Activated T-cell treated with anti-CD3 and anti-CD28 coated beads, Interleukin-2, amount 50 U/mL, for 24 hours (primary cell): ENCODE data around the gene PRLR.

Experiments
- DNase-seq: peaks from one replicate; pipeline ENCODE4 v3.0.0-alpha.2; 2020
- H3K27ac Mint-ChIP-seq: 2 replicates; pipeline ENCODE4 v1.8.0; 2020; ENCODE audit warnings: mild to moderate bottlenecking, mixed read lengths
- H3K27me3 Mint-ChIP-seq: 2 replicates; pipeline ENCODE4 v1.8.0; 2020; ENCODE audit warnings: mixed read lengths
- H3K36me3 Mint-ChIP-seq: 2 replicates; pipeline ENCODE4 v1.8.0; 2020; ENCODE audit warnings: low read depth, mixed read lengths
- H3K4me1 Mint-ChIP-seq: 2 replicates; pipeline ENCODE4 v1.8.0; 2020; ENCODE audit warnings: low read depth, mixed read lengths
- H3K4me3 Mint-ChIP-seq: 2 replicates; pipeline ENCODE4 v1.8.0; 2020; ENCODE audit warnings: mild to moderate bottlenecking, moderate library complexity, mixed read lengths
- H3K9me3 Mint-ChIP-seq: 2 replicates; pipeline ENCODE4 v1.8.0; 2020; ENCODE audit warnings: mixed read lengths

The PRLR gene

GRCh38 chr5:35166043-35166442 lies 64.2 kb downstream of the PRLR start:
- peaks cover 18% of the 10 kb centered on the region for H3K27me3 Mint-ChIP-seq
- peaks cover 11% of the 10 kb centered on the region for H3K9me3 Mint-ChIP-seq
- no peak overlapping the region for H3K4me3 Mint-ChIP-seq
- no peaks in the 10 kb centered on the region for H3K36me3 Mint-ChIP-seq
- no peaks in the 10 kb centered on the region for H3K4me1 Mint-ChIP-seq
- no peak overlapping the region for H3K27ac Mint-ChIP-seq
- no peak for DNase-seq

DNA sequence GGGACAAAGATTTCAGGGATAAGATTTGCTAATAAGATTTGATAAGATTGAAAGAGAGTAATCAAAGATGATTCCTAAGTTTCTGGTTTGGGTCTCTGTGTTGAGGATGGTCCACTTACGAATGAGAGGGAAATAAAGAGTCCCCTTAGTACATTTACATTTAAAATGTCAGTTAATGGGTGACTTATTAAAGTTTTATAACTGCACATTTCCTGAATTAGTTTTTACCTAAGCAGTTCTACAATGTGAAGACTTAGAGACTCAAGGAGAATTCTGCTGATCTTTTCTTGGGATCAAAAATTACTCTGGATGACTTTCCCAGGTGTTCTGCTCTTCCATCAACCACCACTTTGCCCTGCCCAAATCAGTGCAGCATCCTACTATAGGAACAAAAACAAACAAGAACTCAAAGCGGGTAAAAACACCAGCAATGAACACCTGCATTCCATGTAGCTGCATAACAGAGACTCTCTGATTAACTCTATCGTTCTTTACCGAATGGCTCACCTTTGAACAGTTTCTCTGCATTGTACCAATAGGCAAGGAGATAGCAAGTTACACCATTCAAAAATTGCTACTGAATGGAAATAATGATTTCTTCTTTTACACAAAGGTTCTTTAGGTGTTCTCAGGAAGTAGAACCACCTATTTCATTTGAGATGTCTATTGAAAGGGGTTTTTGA lies 65.3 kb downstream of the PRLR start:
- Mint-ChIP-seq H3K27me3 (peaks cover 18% of the 10 kb centered on the region), H3K4me3 (no peak overlapping the region), H3K27ac (no peak overlapping the region), H3K9me3 (peaks cover 11% of the 10 kb centered on the region), H3K4me1 (no peaks in the 10 kb centered on the region), H3K36me3 (no peaks in the 10 kb centered on the region)
- DNase-seq = no peak

GRCh38 chr5:35163710-35164033 lies 66.6 kb downstream of the PRLR start:
- peaks cover 11% of the 10 kb centered on the region for H3K9me3 Mint-ChIP-seq
- no peak overlapping the region for H3K27ac Mint-ChIP-seq
- no peak for DNase-seq
- no peaks in the 10 kb centered on the region for H3K4me1 Mint-ChIP-seq
- H3K36me3 Mint-ChIP-seq = no peaks in the 10 kb centered on the region
- peaks cover 16% of the 10 kb centered on the region for H3K27me3 Mint-ChIP-seq
- no peak overlapping the region for H3K4me3 Mint-ChIP-seq

- Mint-ChIP-seq H3K27me3 (peaks cover 18% of the 10 kb centered on the region), H3K9me3 (peaks cover 8% of the 10 kb centered on the region), H3K27ac (no peak overlapping the region), H3K4me1 (no peaks in the 10 kb centered on the region), H3K36me3 (no peaks in the 10 kb centered on the region), H3K4me3 (no peak overlapping the region)
- no peak for DNase-seq
Measured at GRCh38 chr5:35162848-35163709, 67.2 kb downstream of the PRLR start.

DNA sequence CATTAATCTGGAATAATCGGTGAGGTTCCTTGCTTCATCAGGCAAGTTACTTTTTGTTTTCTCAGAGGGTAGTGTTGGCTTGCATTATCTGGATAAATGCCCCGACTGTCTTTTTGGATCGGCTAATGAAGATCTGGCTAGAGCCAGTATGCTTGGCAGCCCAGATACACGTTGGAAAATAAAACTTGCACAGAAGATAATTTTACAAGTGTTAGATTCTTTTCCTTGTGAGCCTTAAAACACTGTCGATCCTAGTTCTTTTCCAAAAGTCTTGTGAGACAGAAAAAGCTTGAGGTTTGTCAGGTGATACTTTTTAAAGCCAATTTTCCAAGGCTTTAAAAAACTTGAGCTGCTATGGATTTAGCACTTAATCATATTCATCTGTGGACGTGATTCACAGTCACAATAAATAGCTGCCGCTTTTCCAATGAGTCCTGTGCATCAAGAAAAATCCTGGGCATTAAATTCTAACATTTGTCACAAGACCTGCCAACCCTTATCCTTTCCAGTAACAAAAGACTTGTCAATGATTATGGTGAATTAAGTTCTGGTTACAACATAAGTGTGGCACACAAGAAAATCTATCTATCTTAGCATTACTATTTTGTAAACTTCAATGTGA lies 68.5 kb downstream of the PRLR start:
- no peak overlapping the region for H3K27ac Mint-ChIP-seq
- H3K4me3 Mint-ChIP-seq = no peak overlapping the region
- H3K27me3 Mint-ChIP-seq = peaks cover 22% of the 10 kb centered on the region
- H3K9me3 Mint-ChIP-seq = no peaks in the 10 kb centered on the region
- no peaks in the 10 kb centered on the region for H3K4me1 Mint-ChIP-seq
- no peaks in the 10 kb centered on the region for H3K36me3 Mint-ChIP-seq
- DNase-seq = no peak

DNA sequence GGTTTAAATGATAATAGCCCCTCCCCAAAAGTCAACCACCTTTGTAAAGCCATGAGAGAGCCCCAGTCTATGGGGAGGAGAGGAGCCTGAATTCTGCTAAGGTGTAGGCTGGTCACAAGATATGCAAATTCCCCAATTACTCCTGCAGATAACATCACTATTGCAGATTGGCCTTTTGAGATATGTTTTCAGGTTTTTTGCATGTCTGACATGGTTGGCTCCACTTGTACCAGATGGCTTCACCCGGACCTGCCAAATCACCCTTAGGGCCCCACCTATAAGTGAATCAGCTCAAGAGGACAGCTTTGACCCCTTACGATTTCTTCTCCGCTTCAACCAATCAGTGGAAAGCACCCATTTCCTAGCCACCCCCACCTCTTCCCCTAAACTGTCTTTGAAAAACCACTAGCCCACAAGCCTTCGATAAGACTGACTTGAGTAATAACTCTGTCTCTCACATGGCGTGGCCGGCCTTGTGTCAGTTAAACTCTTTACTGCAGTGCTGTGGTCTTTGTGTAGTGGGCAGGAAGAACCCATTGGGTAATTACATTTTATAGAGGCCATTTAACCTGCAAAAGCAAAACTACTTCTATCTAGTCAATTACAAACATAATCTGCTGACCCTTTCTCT lies 69.7 kb downstream of the PRLR start:
- H3K4me3 Mint-ChIP-seq = no peak overlapping the region
- no peaks in the 10 kb centered on the region for H3K36me3 Mint-ChIP-seq
- H3K27ac Mint-ChIP-seq = no peak overlapping the region
- no peak for DNase-seq
- H3K27me3 Mint-ChIP-seq = peaks cover 22% of the 10 kb centered on the region
- no peaks in the 10 kb centered on the region for H3K4me1 Mint-ChIP-seq
- no peaks in the 10 kb centered on the region for H3K9me3 Mint-ChIP-seq

GRCh38 chr5:35159370-35159742 lies 70.9 kb downstream of the PRLR start:
- Mint-ChIP-seq H3K27me3 (peaks cover 20% of the 10 kb centered on the region), H3K4me3 (no peak overlapping the region), H3K27ac (no peak overlapping the region), H3K9me3 (no peaks in the 10 kb centered on the region), H3K4me1 (no peaks in the 10 kb centered on the region), H3K36me3 (no peaks in the 10 kb centered on the region)
- DNase-seq = no peak

GRCh38 chr5:35158622-35159369 lies 71.5 kb downstream of the PRLR start:
- Mint-ChIP-seq H3K27ac (no peak overlapping the region), H3K9me3 (no peaks in the 10 kb centered on the region), H3K27me3 (peaks cover 15% of the 10 kb centered on the region), H3K4me1 (no peaks in the 10 kb centered on the region), H3K36me3 (no peaks in the 10 kb centered on the region), H3K4me3 (no peak overlapping the region)
- no peak for DNase-seq

DNA sequence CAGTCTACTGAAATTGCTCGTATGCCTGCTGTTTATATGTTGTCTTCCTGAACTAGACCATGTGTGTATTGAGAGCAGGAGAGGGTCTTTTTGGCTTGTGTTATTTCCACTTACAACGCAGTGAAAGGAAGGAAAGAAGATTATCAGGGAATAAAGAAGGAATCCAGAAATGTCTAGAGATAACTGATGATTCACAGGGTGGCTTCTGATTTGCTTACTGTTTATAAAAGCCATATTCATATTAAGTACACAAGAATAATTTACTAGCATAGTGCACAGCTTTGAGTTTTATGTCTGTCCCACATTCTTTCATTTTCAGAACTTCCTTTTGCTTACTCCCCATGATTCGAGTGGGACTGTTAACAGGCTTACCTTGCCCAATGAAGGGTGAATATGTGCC lies 72.1 kb downstream of the PRLR start:
- Mint-ChIP-seq H3K27me3 (peaks cover 15% of the 10 kb centered on the region), H3K9me3 (no peaks in the 10 kb centered on the region), H3K4me3 (no peak overlapping the region), H3K27ac (no peak overlapping the region), H3K36me3 (no peaks in the 10 kb centered on the region), H3K4me1 (no peaks in the 10 kb centered on the region)
- DNase-seq = no peak

- Mint-ChIP-seq H3K27me3 (peaks cover 12% of the 10 kb centered on the region), H3K9me3 (no peaks in the 10 kb centered on the region), H3K27ac (no peak overlapping the region), H3K4me1 (no peaks in the 10 kb centered on the region), H3K36me3 (no peaks in the 10 kb centered on the region), H3K4me3 (no peak overlapping the region)
- DNase-seq = no peak
Measured at GRCh38 chr5:35153375-35153932, 76.8 kb downstream of the PRLR start.

GRCh38 chr5:35152733-35153132 lies 77.6 kb downstream of the PRLR start:
- no peak for DNase-seq
- Mint-ChIP-seq H3K36me3 (no peaks in the 10 kb centered on the region), H3K27ac (no peak overlapping the region), H3K4me3 (no peak overlapping the region), H3K4me1 (no peaks in the 10 kb centered on the region), H3K9me3 (no peaks in the 10 kb centered on the region), H3K27me3 (peaks cover 11% of the 10 kb centered on the region)

GRCh38 chr5:35151146-35151920 lies 79.0 kb downstream of the PRLR start:
- Mint-ChIP-seq H3K27me3 (peaks cover 7% of the 10 kb centered on the region), H3K36me3 (no peaks in the 10 kb centered on the region), H3K27ac (no peak overlapping the region), H3K4me3 (no peak overlapping the region), H3K9me3 (no peaks in the 10 kb centered on the region), H3K4me1 (no peaks in the 10 kb centered on the region)
- no peak for DNase-seq

DNA sequence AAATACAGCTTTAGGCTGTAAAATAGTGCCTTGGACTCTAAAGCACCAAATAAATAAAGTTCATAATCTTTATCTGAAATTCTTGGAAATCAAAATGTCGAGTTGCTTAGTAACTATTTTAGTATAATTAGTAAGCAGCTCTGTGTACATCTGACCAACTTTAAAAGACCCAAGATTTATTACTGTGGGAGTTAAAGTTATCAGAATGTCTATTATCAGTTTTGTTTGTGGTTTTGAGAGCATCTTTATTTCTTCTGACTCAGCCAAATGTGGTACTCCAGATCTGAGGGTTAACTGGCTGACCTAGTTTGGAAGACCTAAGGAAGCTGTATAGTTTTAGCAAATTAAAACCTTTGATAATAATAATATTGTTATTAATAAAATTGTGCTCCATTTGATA lies 81.2 kb downstream of the PRLR start:
- no peaks in the 10 kb centered on the region for H3K9me3 Mint-ChIP-seq
- H3K27ac Mint-ChIP-seq = no peak overlapping the region
- H3K4me1 Mint-ChIP-seq = no peaks in the 10 kb centered on the region
- no peaks in the 10 kb centered on the region for H3K36me3 Mint-ChIP-seq
- DNase-seq = no peak
- no peak overlapping the region for H3K4me3 Mint-ChIP-seq
- H3K27me3 Mint-ChIP-seq = peaks cover 21% of the 10 kb centered on the region
